Thyroid gland (tissue), 4 donors: ENCODE data around the gene FER.

ENCODE experiments used
- CTCF ChIP-seq, 6 experiments: fragments of 200-600 bp in 3 of 6; fragments of 450-650 bp in 3 of 6; sonication (generic) in 3 of 6; IDR thresholded peaks; one replicate each; pipeline ENCODE4 v1.5.1; 2016 to 2019; ENCODE audit warnings: antibody characterized with exemption in 6 of 6, mild to moderate bottlenecking in 2 of 6, inconsistent platforms in 1 of 6, moderate library complexity in 1 of 6
- POLR2A ChIP-seq, 2 donors: fragments of 450-650 bp; IDR thresholded peaks; one replicate each; pipeline ENCODE4 v1.6.1; 2017; ENCODE audit warnings: antibody characterized with exemption in 2 of 2, mild to moderate bottlenecking in 2 of 2, moderate library complexity in 1 of 2

GRCh38 chr5:108945094-108945493, 197.4 kb downstream of the FER start:
- TF ChIP-seq CTCF (IDR thresholded peaks at IDR 0.05) (no peak), POLR2A (IDR thresholded peaks at IDR 0.05) (no peak)
